GM23338 (cell line): ENCODE measurements around the gene RELN. TPM values are rescaled to one million over a fixed set of nuclear protein-coding genes. Genes with fewer than 3 reads are reported as not detected.

Experiments
- ATAC-seq: fragments of 200-7000 bp; cut with Tn5 transposase; 3 replicates; pipeline ENCODE4 v1.9.1; 2020
- DNase-seq: peaks from one replicate; pipeline ENCODE4 v3.0.0-alpha.2; 2015; ENCODE audit warnings: low spot score
- H2AFZ ChIP-seq: fragments of 200-600 bp; sonication (generic); 2 replicates; pipeline ENCODE4 v1.8.0; 2016; ENCODE audit warnings: antibody characterized with exemption, mild to moderate bottlenecking, moderate library complexity
- H3F3A ChIP-seq: fragments of 200-600 bp; sonication (generic); replicated peaks from 2 replicates; pipeline ENCODE4 v1.8.0; 2017; ENCODE audit warnings: antibody characterized with exemption, mixed run types, low read depth
- H3K27ac ChIP-seq: fragments of 200-600 bp; sonication (generic); 2 replicates; pipeline ENCODE4 v1.6.1; 2016; ENCODE audit warnings: low read depth
- H3K27me3 ChIP-seq: fragments of 200-600 bp; sonication (generic); 2 replicates; pipeline ENCODE4 v1.8.0; 2016; ENCODE audit warnings: mild to moderate bottlenecking, mixed run types, moderate library complexity; ENCODE audit not compliant: insufficient read depth
- H3K36me3 ChIP-seq: fragments of 200-600 bp; sonication (generic); 2 replicates; pipeline ENCODE4 v1.8.0; 2016; ENCODE audit warnings: mild to moderate bottlenecking; ENCODE audit not compliant: insufficient read depth
- H3K4me1 ChIP-seq: fragments of 200-600 bp; sonication (generic); 2 replicates; pipeline ENCODE4 v1.8.0; 2016; ENCODE audit warnings: mild to moderate bottlenecking, moderate library complexity; ENCODE audit not compliant: insufficient read depth
- H3K4me2 ChIP-seq: fragments of 200-600 bp; sonication (generic); 2 replicates; pipeline ENCODE4 v1.7.1; 2017; ENCODE audit warnings: mixed run types
- H3K4me3 ChIP-seq: fragments of 200-600 bp; sonication (generic); 2 replicates; pipeline ENCODE4 v1.6.1; 2016; ENCODE audit warnings: mixed run types
- H3K79me2 ChIP-seq: fragments of 200-600 bp; sonication (generic); replicated peaks from 2 replicates; pipeline ENCODE4 v1.8.0; 2017; ENCODE audit warnings: mild to moderate bottlenecking; ENCODE audit not compliant: insufficient read depth
- H3K9me2 ChIP-seq: fragments of 200-600 bp; sonication (generic); 2 replicates; pipeline ENCODE4 v1.8.0; 2017; ENCODE audit not compliant: insufficient read depth
- H4K20me1 ChIP-seq: fragments of 200-600 bp; sonication (generic); replicated peaks from 2 replicates; pipeline ENCODE4 v1.8.0; 2017; ENCODE audit warnings: mild to moderate bottlenecking; ENCODE audit not compliant: insufficient read depth
- H3K27ac Mint-ChIP-seq: 2 replicates; pipeline ENCODE4 v1.8.0; 2020; ENCODE audit warnings: inconsistent platforms, mild to moderate bottlenecking, moderate library complexity, mixed read lengths
- H3K27me3 Mint-ChIP-seq: 3 replicates; pipeline ENCODE4 v1.8.0; 2022; ENCODE audit warnings: low read depth, mild to moderate bottlenecking, moderate library complexity, mixed read lengths, inconsistent platforms; ENCODE audit not compliant: insufficient read depth, poor library complexity
- H3K36me3 Mint-ChIP-seq: 3 replicates; pipeline ENCODE4 v1.8.0; 2021; ENCODE audit warnings: low read depth, mild to moderate bottlenecking, inconsistent platforms, moderate library complexity, mixed read lengths
- H3K4me1 Mint-ChIP-seq: 3 replicates; pipeline ENCODE4 v1.8.0; 2020; ENCODE audit warnings: mild to moderate bottlenecking, inconsistent platforms, mixed read lengths
- H3K4me3 Mint-ChIP-seq: 3 replicates; pipeline ENCODE4 v1.8.0; 2021; ENCODE audit warnings: moderate library complexity, mild to moderate bottlenecking, inconsistent platforms, mixed read lengths
- H3K9me3 Mint-ChIP-seq: 3 replicates; pipeline ENCODE4 v1.8.0; 2020; ENCODE audit warnings: moderate library complexity, mild to moderate bottlenecking, inconsistent platforms, mixed read lengths
- JUNB ChIP-seq: IDR thresholded peaks from one replicate; pipeline ENCODE4 v1.6.1; 2016; ENCODE audit warnings: antibody characterized with exemption; ENCODE audit not compliant: unreplicated experiment
- REST ChIP-seq: IDR thresholded peaks from one replicate; pipeline ENCODE4 v1.6.1; 2018; ENCODE audit warnings: antibody characterized with exemption; ENCODE audit not compliant: unreplicated experiment
- STAT1 ChIP-seq: IDR thresholded peaks from one replicate; pipeline ENCODE4 v1.6.1; 2016; ENCODE audit warnings: antibody characterized with exemption; ENCODE audit not compliant: unreplicated experiment
- polyA plus RNA-seq: library from polyadenylated mRNA; unstranded; fragments of >200 nt; fragmentation: Nextera tagmentation; extraction: Ambion mirVana; gene quantifications from 2 replicates; pipeline ENCODE4 v1.2.1, GENCODE V29; 2016
- total RNA-seq: library from RNA; depleted of rRNA; stranded (reverse); fragments of >200 nt; shearing (Covaris generic); gene quantifications from 2 replicates; pipeline ENCODE4 v1.2.3, GENCODE V29; 2014
- TF ChIP-seq, protein P1 (sequence below): fragments of 250-450 bp; sonication (Bioruptor Pico); IDR thresholded peaks from 2 replicates; pipeline ENCODE4 v1.5.0; 2020; ENCODE audit warnings: mild to moderate bottlenecking, moderate library complexity

RELN gene
- total and polyA plus RNA-seq, 2 experiments from 2014 or later = 0.10 to 0.76 TPM

DNA sequence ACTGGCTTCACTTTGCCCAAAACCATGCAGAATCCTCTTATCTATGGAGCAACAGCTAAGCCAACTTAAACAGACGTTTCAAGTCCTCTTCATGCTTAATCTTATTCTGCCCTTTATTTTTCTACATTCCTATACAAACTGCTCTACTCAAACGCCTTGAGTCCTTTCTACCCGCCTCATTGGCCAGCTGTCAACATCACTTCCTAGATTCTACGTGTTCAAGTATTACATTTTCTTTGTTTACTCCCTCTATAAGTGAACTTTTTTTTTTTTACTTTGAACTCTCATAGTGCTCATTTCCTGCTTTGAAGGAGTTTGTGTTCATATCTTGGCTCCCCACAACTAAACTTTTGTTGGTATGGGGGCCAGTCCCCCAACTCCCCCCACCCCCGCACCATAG, 514.5 kb downstream of the RELN start:
- Histone ChIP-seq H3K9me2 (no peaks in the 10 kb centered on the region), H3F3A (no peaks in the 10 kb centered on the region), H2AFZ (no peak overlapping the region), H3K27me3 (no peaks in the 10 kb centered on the region), H3K79me2 (no peaks in the 10 kb centered on the region), H4K20me1 (no peaks in the 10 kb centered on the region), H3K36me3 (no peaks in the 10 kb centered on the region), H3K4me1 (no peaks in the 10 kb centered on the region), H3K4me2 (no peak overlapping the region), H3K4me3 (no peak overlapping the region), H3K27ac (no peak overlapping the region)
- no peaks in the 10 kb centered on the region for H3K36me3 Mint-ChIP-seq
- H3K27me3 Mint-ChIP-seq = no peaks in the 10 kb centered on the region
- no peak for ATAC-seq
- DNase-seq = no peak
- H3K27ac Mint-ChIP-seq = no peak overlapping the region
- H3K9me3 Mint-ChIP-seq = no peaks in the 10 kb centered on the region
- H3K4me3 Mint-ChIP-seq = no peak overlapping the region
- H3K4me1 Mint-ChIP-seq = no peaks in the 10 kb centered on the region
- TF ChIP-seq STAT1 (no peak), JUNB (no peak), REST (no peak)
- TF ChIP-seq, protein P1, sequence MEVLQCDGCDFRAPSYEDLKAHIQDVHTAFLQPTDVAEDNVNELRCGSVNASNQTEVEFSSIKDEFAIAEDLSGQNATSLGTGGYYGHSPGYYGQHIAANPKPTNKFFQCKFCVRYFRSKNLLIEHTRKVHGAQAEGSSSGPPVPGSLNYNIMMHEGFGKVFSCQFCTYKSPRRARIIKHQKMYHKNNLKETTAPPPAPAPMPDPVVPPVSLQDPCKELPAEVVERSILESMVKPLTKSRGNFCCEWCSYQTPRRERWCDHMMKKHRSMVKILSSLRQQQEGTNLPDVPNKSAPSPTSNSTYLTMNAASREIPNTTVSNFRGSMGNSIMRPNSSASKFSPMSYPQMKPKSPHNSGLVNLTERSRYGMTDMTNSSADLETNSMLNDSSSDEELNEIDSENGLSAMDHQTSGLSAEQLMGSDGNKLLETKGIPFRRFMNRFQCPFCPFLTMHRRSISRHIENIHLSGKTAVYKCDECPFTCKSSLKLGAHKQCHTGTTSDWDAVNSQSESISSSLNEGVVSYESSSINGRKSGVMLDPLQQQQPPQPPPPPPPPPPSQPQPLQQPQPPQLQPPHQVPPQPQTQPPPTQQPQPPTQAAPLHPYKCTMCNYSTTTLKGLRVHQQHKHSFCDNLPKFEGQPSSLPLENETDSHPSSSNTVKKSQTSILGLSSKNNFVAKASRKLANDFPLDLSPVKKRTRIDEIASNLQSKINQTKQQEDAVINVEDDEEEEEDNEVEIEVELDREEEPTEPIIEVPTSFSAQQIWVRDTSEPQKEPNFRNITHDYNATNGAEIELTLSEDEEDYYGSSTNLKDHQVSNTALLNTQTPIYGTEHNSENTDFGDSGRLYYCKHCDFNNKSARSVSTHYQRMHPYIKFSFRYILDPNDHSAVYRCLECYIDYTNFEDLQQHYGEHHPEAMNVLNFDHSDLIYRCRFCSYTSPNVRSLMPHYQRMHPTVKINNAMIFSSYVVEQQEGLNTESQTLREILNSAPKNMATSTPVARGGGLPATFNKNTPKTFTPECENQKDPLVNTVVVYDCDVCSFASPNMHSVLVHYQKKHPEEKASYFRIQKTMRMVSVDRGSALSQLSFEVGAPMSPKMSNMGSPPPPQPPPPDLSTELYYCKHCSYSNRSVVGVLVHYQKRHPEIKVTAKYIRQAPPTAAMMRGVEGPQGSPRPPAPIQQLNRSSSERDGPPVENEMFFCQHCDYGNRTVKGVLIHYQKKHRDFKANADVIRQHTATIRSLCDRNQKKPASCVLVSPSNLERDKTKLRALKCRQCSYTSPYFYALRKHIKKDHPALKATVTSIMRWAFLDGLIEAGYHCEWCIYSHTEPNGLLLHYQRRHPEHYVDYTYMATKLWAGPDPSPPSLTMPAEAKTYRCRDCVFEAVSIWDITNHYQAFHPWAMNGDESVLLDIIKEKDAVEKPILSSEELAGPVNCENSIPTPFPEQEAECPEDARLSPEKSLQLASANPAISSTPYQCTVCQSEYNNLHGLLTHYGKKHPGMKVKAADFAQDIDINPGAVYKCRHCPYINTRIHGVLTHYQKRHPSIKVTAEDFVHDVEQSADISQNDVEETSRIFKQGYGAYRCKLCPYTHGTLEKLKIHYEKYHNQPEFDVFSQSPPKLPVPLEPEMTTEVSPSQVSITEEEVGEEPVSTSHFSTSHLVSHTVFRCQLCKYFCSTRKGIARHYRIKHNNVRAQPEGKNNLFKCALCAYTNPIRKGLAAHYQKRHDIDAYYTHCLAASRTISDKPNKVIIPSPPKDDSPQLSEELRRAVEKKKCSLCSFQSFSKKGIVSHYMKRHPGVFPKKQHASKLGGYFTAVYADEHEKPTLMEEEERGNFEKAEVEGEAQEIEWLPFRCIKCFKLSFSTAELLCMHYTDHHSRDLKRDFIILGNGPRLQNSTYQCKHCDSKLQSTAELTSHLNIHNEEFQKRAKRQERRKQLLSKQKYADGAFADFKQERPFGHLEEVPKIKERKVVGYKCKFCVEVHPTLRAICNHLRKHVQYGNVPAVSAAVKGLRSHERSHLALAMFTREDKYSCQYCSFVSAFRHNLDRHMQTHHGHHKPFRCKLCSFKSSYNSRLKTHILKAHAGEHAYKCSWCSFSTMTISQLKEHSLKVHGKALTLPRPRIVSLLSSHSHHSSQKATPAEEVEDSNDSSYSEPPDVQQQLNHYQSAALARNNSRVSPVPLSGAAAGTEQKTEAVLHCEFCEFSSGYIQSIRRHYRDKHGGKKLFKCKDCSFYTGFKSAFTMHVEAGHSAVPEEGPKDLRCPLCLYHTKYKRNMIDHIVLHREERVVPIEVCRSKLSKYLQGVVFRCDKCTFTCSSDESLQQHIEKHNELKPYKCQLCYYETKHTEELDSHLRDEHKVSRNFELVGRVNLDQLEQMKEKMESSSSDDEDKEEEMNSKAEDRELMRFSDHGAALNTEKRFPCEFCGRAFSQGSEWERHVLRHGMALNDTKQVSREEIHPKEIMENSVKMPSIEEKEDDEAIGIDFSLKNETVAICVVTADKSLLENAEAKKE (CRISPR knock-in tag) = no peak
